GM12878 (cell line): ENCODE measurements around the gene PDZD8. TPM values are rescaled to one million over a fixed set of nuclear protein-coding genes. Genes with fewer than 3 reads are reported as not detected.

Source experiments
- ATAC-seq: fragments of 200-7000 bp; cut with Tn5 transposase; 3 replicates; pipeline ENCODE4 v1.9.1; 2020; ENCODE audit warnings: mild to moderate bottlenecking, moderate library complexity
- BruUV-seq: library from RNA; stranded (reverse); fragments of 400-500 nt; replicated peaks from 2 replicates; lab custom pipeline; 2021; lab: Mats Ljungman, UMichigan
- CTCF ChIA-PET: fragments of 300-600 bp; sonication (Branson Sonifier 250); formaldehyde crosslinking; extraction: SDS; loops from one replicate; lab custom pipeline; 2021; ENCODE audit warnings: inconsistent platforms; lab: Yijun Ruan, JAX
- POLR2A ChIA-PET: fragments of 350-600 bp; formaldehyde crosslinking; extraction: SDS; loops from one replicate; lab custom pipeline; 2021; ENCODE audit warnings: inconsistent platforms; lab: Charles Lee
- RAD21 ChIA-PET: fragments of 300-600 bp; sonication (Branson Sonifier 250); formaldehyde crosslinking; loops from one replicate; lab custom pipeline; 2023; ENCODE audit warnings: antibody characterized with exemption; ENCODE audit not compliant: unreplicated experiment; lab: Charles Lee
- SMC1A ChIA-PET: fragments of 300-600 bp; sonication (Branson Sonifier 250); formaldehyde crosslinking; loops from one replicate; lab custom pipeline; 2023; ENCODE audit not compliant: unreplicated experiment, uncharacterized antibody; lab: Charles Lee
- DNase-seq: peaks from one replicate; pipeline ENCODE4 v3.0.0-alpha.2; 2011; ENCODE audit warnings: low read depth, low spot score
- FAIRE-seq: peaks from 3 replicates; lab custom pipeline; 2011; peaks lifted over from hg19 to GRCh38; lab: Jason Lieb, UNC
- H2AFZ ChIP-seq: 2 replicates; pipeline ENCODE4 v1.6.0; 2011; ENCODE audit warnings: low read depth, low read length, control low read depth; ENCODE audit not compliant: control insufficient read depth
- H3K27ac ChIP-seq: 2 replicates; pipeline ENCODE4 v1.5.1; 2011; ENCODE audit warnings: control low read depth; ENCODE audit not compliant: control insufficient read depth, insufficient read depth
- H3K27me3 ChIP-seq, 2 experiments: replicated peaks in 1 of 2; 2 replicates each; pipeline versions ENCODE4 v1.6.0 to v1.6.1; 2011; ENCODE audit warnings: low read length in 1 of 2; ENCODE audit not compliant: control insufficient read depth in 2 of 2, insufficient read depth in 2 of 2
- H3K36me3 ChIP-seq, 2 experiments: 2 replicates each; pipeline ENCODE4 v1.5.1; 2011; ENCODE audit warnings: low read length in 1 of 2; ENCODE audit not compliant: control insufficient read depth in 2 of 2, insufficient read depth in 2 of 2
- H3K4me1 ChIP-seq: 2 replicates; pipeline ENCODE4 v1.6.1; 2011; ENCODE audit warnings: mild to moderate bottlenecking, low read length, moderate library complexity, mixed read lengths; ENCODE audit not compliant: control insufficient read depth, insufficient read depth
- H3K4me2 ChIP-seq: 2 replicates; pipeline ENCODE4 v1.6.0; 2011; ENCODE audit warnings: control low read depth; ENCODE audit not compliant: control insufficient read depth, insufficient read depth
- H3K4me3 ChIP-seq: fragments of 200-600 bp; sonication (generic); 2 replicates; pipeline ENCODE4 v1.5.1; 2016
- H3K79me2 ChIP-seq: 2 replicates; pipeline ENCODE4 v1.6.0; 2011; ENCODE audit warnings: low read length; ENCODE audit not compliant: control insufficient read depth, insufficient read depth
- H3K9ac ChIP-seq: 2 replicates; pipeline ENCODE4 v1.8.0; 2011; ENCODE audit warnings: low read length, control low read depth, mixed read lengths; ENCODE audit not compliant: control insufficient read depth, insufficient read depth
- H3K9me3 ChIP-seq: replicated peaks from 3 replicates; pipeline ENCODE4 v1.5.1; 2011; ENCODE audit warnings: mild to moderate bottlenecking, low read length; ENCODE audit not compliant: control insufficient read depth, insufficient read depth
- H4K20me1 ChIP-seq: 2 replicates; pipeline ENCODE4 v1.6.0; 2011; ENCODE audit not compliant: control insufficient read depth, insufficient read depth
- ASH2L ChIP-seq: fragments of 300-600, 200-600 bp; sonication (generic); IDR thresholded peaks from 2 replicates; pipeline ENCODE4 v1.6.1; 2017; ENCODE audit warnings: low read depth, mild to moderate bottlenecking, borderline replicate concordance
- ATF3 ChIP-seq: IDR thresholded peaks from 2 replicates; pipeline ENCODE4 v1.6.1; 2011; ENCODE audit warnings: low read depth, mild to moderate bottlenecking, low read length, moderate library complexity, borderline replicate concordance; ENCODE audit errors: extremely low read depth
- BCL11A ChIP-seq: IDR thresholded peaks from 2 replicates; pipeline ENCODE4 v1.6.1; 2011; ENCODE audit warnings: low read depth, low read length
- BHLHE40 ChIP-seq, 2 experiments: fragments of 450-650 bp in 1 of 2; IDR thresholded peaks; 2 replicates each; pipeline ENCODE4 v1.6.1; 2011 to 2017; ENCODE audit warnings: low read depth in 2 of 2, borderline replicate concordance in 1 of 2, improper control_type of control experiment in 1 of 2, low read length in 1 of 2, mild to moderate bottlenecking in 1 of 2
- EP300 ChIP-seq, 2 experiments: fragments of 150-350 bp in 1 of 2; IDR thresholded peaks; 2 replicates each; pipeline ENCODE4 v1.6.1; 2011 to 2012; ENCODE audit warnings: low read depth in 2 of 2, low read length in 2 of 2, borderline replicate concordance in 1 of 2, improper control_type of control experiment in 1 of 2, inconsistent platforms in 1 of 2; ENCODE audit not compliant: control insufficient read depth in 1 of 2
- JUNB ChIP-seq: IDR thresholded peaks from 2 replicates; pipeline ENCODE4 v1.6.1; 2016; ENCODE audit warnings: antibody characterized with exemption, mild to moderate bottlenecking
- JUND ChIP-seq: IDR thresholded peaks from 2 replicates; pipeline ENCODE4 v1.6.1; 2012; ENCODE audit warnings: low read depth, mild to moderate bottlenecking, low read length, improper control_type of control experiment, moderate library complexity
- MYB ChIP-seq: fragments of 150-350 bp; IDR thresholded peaks from 2 replicates; pipeline ENCODE4 v1.6.1; 2014; ENCODE audit warnings: mild to moderate bottlenecking, low read depth, low read length, borderline replicate concordance
- POLR2AphosphoS2 ChIP-seq: IDR thresholded peaks from 2 replicates; pipeline ENCODE4 v1.6.1; 2011; ENCODE audit warnings: low read depth, mild to moderate bottlenecking, low read length, improper control_type of control experiment, moderate library complexity
- RB1 ChIP-seq: fragments of 450-650 bp; formaldehyde crosslinking; IDR thresholded peaks from 2 replicates; pipeline ENCODE4 v1.6.1; 2017; ENCODE audit warnings: mild to moderate bottlenecking, borderline replicate concordance
- SKIL ChIP-seq: fragments of 450-650 bp; IDR thresholded peaks from 2 replicates; pipeline ENCODE4 v1.6.1; 2017; ENCODE audit warnings: mild to moderate bottlenecking, low read depth, inconsistent platforms; ENCODE audit not compliant: poor library complexity, severe bottlenecking
- TCF7 ChIP-seq: IDR thresholded peaks from 2 replicates; pipeline ENCODE4 v1.6.1; 2014; ENCODE audit warnings: antibody characterized with exemption, borderline replicate concordance
- WGBS: methylation state at CpG from one replicate; pipeline ENCODE4 v1.1.6; 2016; ENCODE audit warnings: low lambda C conversion rate; ENCODE audit not compliant: insufficient replicate concordance, insufficient coverage; ENCODE audit errors: missing lambda C conversion rate; 5-methylcytosine and 5-hydroxymethylcytosine counted together
- in situ Hi-C: fragments of 300-500 bp; cut with MboI; formaldehyde crosslinking; loops from 9 replicates; pipeline ENCODE4 v1.14.3; 2018; ENCODE audit warnings: mixed read lengths
- intact Hi-C: fragments of 100-400 bp; cut with micrococcal nuclease; formaldehyde crosslinking; loops from one replicate; pipeline ENCODE4 v1.14.2; 2022; ENCODE audit not compliant: unreplicated experiment
- polyA plus RNA-seq, 11 experiments: library from polyadenylated mRNA; depleted of rRNA in 4 of 11; unstranded in 6 of 11; stranded (reverse) in 5 of 11; fragments of >200 nt; fragmentation: Nextera tagmentation in 4 of 11; fragmentation: Illumina TruSeq in 1 of 11; extraction: Ambion mirVana in 4 of 11; extraction: Trizol in 1 of 11; gene quantifications; 1 replicate in 1 of 11; 2 replicates in 10 of 11; pipeline versions ENCODE4 v1.2.1 to v1.2.3, GENCODE V29; 2011 to 2016; ENCODE audit warnings: inconsistent platforms in 2 of 11, missing spikeins in 2 of 11, low read depth in 1 of 11
- total RNA-seq, 4 experiments: library from RNA; depleted of rRNA in 3 of 4; stranded (reverse); fragments of >200 nt in 3 of 4; fragmentation: Illumina TruSeq in 1 of 4; extraction: Trizol in 1 of 4; gene quantifications; 2 replicates each; pipeline versions ENCODE4 v1.2.1 to v1.2.3, GENCODE V29; 2013 to 2021

Gene PDZD8
- total and polyA plus RNA-seq, 10 of the 15 experiments (the other 5 are each of a cell fraction or from before 2014, with no cell fraction given): 2.0 to 21.2 (median 6.7) TPM

- Histone ChIP-seq H3K4me2 (no peak overlapping the region), H3K27ac (no peak overlapping the region), H3K9me3 (no peaks in the 10 kb centered on the region), H3K4me3 (no peak overlapping the region), H3K4me1 (no peaks in the 10 kb centered on the region), H3K36me3 (no peaks in the 10 kb centered on the region), H2AFZ (no peak overlapping the region), H3K27me3 (no peaks in the 10 kb centered on the region; a peak in 1 of 4 replicates), H3K9ac (no peak overlapping the region), H3K79me2 (no peaks in the 10 kb centered on the region), H4K20me1 (no peaks in the 10 kb centered on the region)
- in situ Hi-C loops: no loop called here
- WGBS: 39% methylated on average over 2 of the region's 2 CpGs
- RAD21 ChIA-PET: interaction anchor here (1.4 kb wide), 1 partner anchor 23 kb away, joined by 5 read pairs; no protein-coding TSS in a partner anchor
- ATAC-seq: no peak
- intact Hi-C loops: no loop called here
- CTCF ChIA-PET: interaction anchor here (1.4 to 1.9 kb wide), 2 partner anchors 12 to 23 kb away, joined by 4 to 8 read pairs; no protein-coding TSS in a partner anchor
- no peak for DNase-seq
- SMC1A ChIA-PET: interaction anchor here (0.9 to 1.3 kb wide), 4 partner anchors 9 to 49 kb away, joined by 3 to 5 read pairs (median 4); no protein-coding TSS in a partner anchor
- no peak for TF ChIP-seq TCF7
- TF ChIP-seq MYB: no peak
- TF ChIP-seq ATF3: no peak
- TF ChIP-seq POLR2AphosphoS2: no peak
- TF ChIP-seq EP300 (IDR thresholded peaks at IDR 0.05; ENCODE audit: borderline replicate concordance in 1 of 2, control insufficient read depth in 1 of 2, low read depth in 2 of 2, low read length in 2 of 2): no peak
- TF ChIP-seq BCL11A: no peak
- TF ChIP-seq BHLHE40 (IDR thresholded peaks at IDR 0.05; ENCODE audit: borderline replicate concordance in 1 of 2, low read depth in 2 of 2, low read length in 1 of 2): no peak
- TF ChIP-seq JUNB: no peak
- no peak for TF ChIP-seq ASH2L
- no peak for TF ChIP-seq JUND
- TF ChIP-seq SKIL: no peak
- no peak for TF ChIP-seq RB1
- BruUV-seq: no TSS peak
- FAIRE-seq: no peak
- POLR2A ChIA-PET: interaction anchor here (0.6 kb wide), 1 partner anchor 62 kb away, joined by 9 read pairs; no protein-coding TSS in a partner anchor
Observed at GRCh38 chr10:117419159-117419558, 43.9 kb upstream of the PDZD8 start.
